ENCODE data around the gene CGNL1.

DNA sequence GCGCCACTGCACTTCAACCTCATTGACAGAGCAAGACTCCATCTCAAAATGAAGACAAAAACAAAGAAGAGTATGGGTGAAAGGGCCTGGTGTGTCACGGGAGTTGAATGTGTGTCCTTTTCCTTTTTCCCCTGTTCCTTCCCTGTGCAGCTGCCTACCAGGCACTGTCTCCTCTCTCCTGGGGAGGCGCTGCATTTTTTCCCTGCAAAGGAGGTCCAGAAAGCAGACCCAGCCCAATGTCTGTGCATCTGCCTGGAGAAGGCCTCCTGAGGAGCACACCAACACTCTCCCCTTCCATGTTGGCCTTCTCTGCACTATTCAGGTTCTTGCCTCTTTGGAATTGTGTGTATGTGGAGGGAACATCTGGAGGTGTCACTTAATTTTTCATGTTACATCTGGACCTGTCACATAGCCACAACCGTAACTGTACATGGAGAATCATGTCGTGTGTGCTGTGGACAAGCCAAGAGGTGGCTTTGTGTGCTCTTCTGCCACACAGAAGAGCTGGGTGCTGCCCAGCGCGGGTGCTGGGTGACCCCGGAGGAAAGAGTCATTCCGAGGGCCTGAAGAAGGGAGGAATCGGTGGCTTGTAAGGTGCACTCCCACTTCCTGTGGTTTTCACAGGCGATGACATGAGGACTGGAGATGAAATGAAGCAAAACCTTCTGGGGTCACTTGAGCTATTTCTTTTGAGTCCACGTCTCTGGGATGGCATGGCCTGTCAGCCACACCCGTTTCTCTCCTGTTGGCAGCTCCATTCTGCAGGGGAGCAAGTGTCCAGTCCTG, 46.5 kb upstream of the CGNL1 start:
- TF ChIP-seq, protein P1, sequence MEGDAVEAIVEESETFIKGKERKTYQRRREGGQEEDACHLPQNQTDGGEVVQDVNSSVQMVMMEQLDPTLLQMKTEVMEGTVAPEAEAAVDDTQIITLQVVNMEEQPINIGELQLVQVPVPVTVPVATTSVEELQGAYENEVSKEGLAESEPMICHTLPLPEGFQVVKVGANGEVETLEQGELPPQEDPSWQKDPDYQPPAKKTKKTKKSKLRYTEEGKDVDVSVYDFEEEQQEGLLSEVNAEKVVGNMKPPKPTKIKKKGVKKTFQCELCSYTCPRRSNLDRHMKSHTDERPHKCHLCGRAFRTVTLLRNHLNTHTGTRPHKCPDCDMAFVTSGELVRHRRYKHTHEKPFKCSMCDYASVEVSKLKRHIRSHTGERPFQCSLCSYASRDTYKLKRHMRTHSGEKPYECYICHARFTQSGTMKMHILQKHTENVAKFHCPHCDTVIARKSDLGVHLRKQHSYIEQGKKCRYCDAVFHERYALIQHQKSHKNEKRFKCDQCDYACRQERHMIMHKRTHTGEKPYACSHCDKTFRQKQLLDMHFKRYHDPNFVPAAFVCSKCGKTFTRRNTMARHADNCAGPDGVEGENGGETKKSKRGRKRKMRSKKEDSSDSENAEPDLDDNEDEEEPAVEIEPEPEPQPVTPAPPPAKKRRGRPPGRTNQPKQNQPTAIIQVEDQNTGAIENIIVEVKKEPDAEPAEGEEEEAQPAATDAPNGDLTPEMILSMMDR (IDR thresholded peaks at IDR 0.05; ENCODE audit: low read depth, low read length) = no peak
- no peak for TF ChIP-seq EZH2phosphoT487 (IDR thresholded peaks at IDR 0.05; ENCODE audit: low read depth)

All from OCI-LY3 (cell line).